WTC11 (cell line): ENCODE data around the gene TOX2.

Experiments used
- CTCF ChIP-seq: fragments of 200-600 bp; IDR thresholded peaks from 2 replicates; pipeline ENCODE4 v1.8.0; 2022; ENCODE audit warnings: antibody characterized with exemption
- JUN ChIP-seq: sonication (generic); formaldehyde crosslinking; IDR thresholded peaks from 2 replicates; pipeline ENCODE4 v1.8.0; 2023; ENCODE audit warnings: mild to moderate bottlenecking, missing genetic modification reagents
- USF2 ChIP-seq: sonication (generic); formaldehyde crosslinking; IDR thresholded peaks from 2 replicates; pipeline ENCODE4 v1.8.1; 2023; ENCODE audit warnings: mild to moderate bottlenecking, missing genetic modification reagents, moderate library complexity

GRCh38 chr20:43944653-43945235 lies 30.1 kb downstream of the TOX2 start:
- TF ChIP-seq JUN (CRISPR knock-in tag) = no peak
- no peak for TF ChIP-seq USF2 (CRISPR knock-in tag)
- TF ChIP-seq CTCF = no peak
